PC-9 (cell line): Measurements from ENCODE around the gene SLITRK5. TPM values are rescaled to one million over a fixed set of nuclear protein-coding genes. Genes with fewer than 3 reads are reported as not detected.

Source experiments
- BruUV-seq: library from RNA; stranded (reverse); fragments of 400-500 nt; replicated peaks from 2 replicates; lab custom pipeline; 2021; lab: Mats Ljungman, UMichigan
- CTCF ChIA-PET: fragments of 300-600 bp; sonication (Branson Sonifier 250); formaldehyde crosslinking; loops from one replicate; lab custom pipeline; 2022; ENCODE audit warnings: antibody characterized with exemption; lab: Charles Lee
- POLR2A ChIA-PET: fragments of 300-600 bp; sonication (Branson Sonifier 250); formaldehyde crosslinking; loops from one replicate; lab custom pipeline; 2022; ENCODE audit warnings: antibody characterized with exemption; ENCODE audit not compliant: unreplicated experiment; lab: Charles Lee
- DNase-seq, 2 experiments: peaks; one replicate each; pipeline versions ENCODE4 v3.0.0 to v3.0.0-alpha.2; 2015 to 2022; ENCODE audit warnings: mixed read lengths in 1 of 2
- H2AFZ ChIP-seq: fragments of 200-600 bp; sonication (generic); 2 replicates; pipeline ENCODE4 v1.8.1; 2017; ENCODE audit warnings: antibody characterized with exemption
- H3F3A ChIP-seq: fragments of 200-600 bp; sonication (generic); 2 replicates; pipeline ENCODE4 v1.8.1; 2017; ENCODE audit warnings: antibody characterized with exemption, mild to moderate bottlenecking, low read depth; ENCODE audit not compliant: insufficient read depth
- H3K27ac ChIP-seq: fragments of 200-600 bp; sonication (generic); 2 replicates; pipeline ENCODE4 v1.6.1; 2016; ENCODE audit warnings: mixed run types
- H3K27me3 ChIP-seq: fragments of 200-600 bp; sonication (generic); 2 replicates; pipeline ENCODE4 v1.6.1; 2016; ENCODE audit warnings: low read depth, mixed run types; ENCODE audit not compliant: insufficient read depth
- H3K36me3 ChIP-seq: fragments of 200-600 bp; sonication (generic); 2 replicates; pipeline ENCODE4 v1.6.1; 2016; ENCODE audit warnings: low read depth, mixed run types
- H3K4me1 ChIP-seq: fragments of 200-600 bp; sonication (generic); replicated peaks from 2 replicates; pipeline ENCODE4 v1.6.1; 2016; ENCODE audit warnings: mixed run types; ENCODE audit not compliant: insufficient read depth
- H3K4me2 ChIP-seq: fragments of 200-600 bp; sonication (generic); 2 replicates; pipeline ENCODE4 v1.6.1; 2017; ENCODE audit warnings: mixed run types
- H3K4me3 ChIP-seq: fragments of 200-600 bp; sonication (generic); 2 replicates; pipeline ENCODE4 v1.6.1; 2016; ENCODE audit warnings: mixed run types
- H3K79me2 ChIP-seq: fragments of 200-600 bp; sonication (generic); 2 replicates; pipeline ENCODE4 v1.6.1; 2017; ENCODE audit warnings: low read depth, mixed run types
- H3K9me2 ChIP-seq: fragments of 200-600 bp; sonication (generic); 2 replicates; pipeline ENCODE4 v1.8.1; 2017; ENCODE audit warnings: mild to moderate bottlenecking; ENCODE audit not compliant: insufficient read depth
- H3K9me3 ChIP-seq: fragments of 200-600 bp; sonication (generic); 2 replicates; pipeline ENCODE4 v1.8.1; 2016; ENCODE audit warnings: low read depth; ENCODE audit not compliant: insufficient read depth
- H4K20me1 ChIP-seq: fragments of 200-600 bp; sonication (generic); 2 replicates; pipeline ENCODE4 v1.8.1; 2017; ENCODE audit not compliant: insufficient read depth
- CTCF ChIP-seq: fragments of 200-600 bp; sonication (generic); conservative IDR thresholded peaks from 2 replicates; pipeline ENCODE4 v1.6.1; 2017; ENCODE audit warnings: mixed run types, antibody characterized with exemption, mild to moderate bottlenecking, moderate library complexity
- EZH2 ChIP-seq: fragments of 200-600 bp; sonication (generic); IDR thresholded peaks from 2 replicates; pipeline ENCODE4 v1.8.0; 2017; ENCODE audit warnings: antibody characterized with exemption, low read depth
- intact Hi-C: fragments of 100-400 bp; cut with micrococcal nuclease; formaldehyde crosslinking; loops from one replicate; pipeline ENCODE4 v1.10.0; 2022; ENCODE audit not compliant: unreplicated experiment
- total RNA-seq: library from RNA; stranded (reverse); gene quantifications from 2 replicates; pipeline ENCODE4 v1.2.3, GENCODE V29; 2021

Gene SLITRK5
- total RNA-seq, 1 experiment from 2014 or later = 0.20 TPM

DNA sequence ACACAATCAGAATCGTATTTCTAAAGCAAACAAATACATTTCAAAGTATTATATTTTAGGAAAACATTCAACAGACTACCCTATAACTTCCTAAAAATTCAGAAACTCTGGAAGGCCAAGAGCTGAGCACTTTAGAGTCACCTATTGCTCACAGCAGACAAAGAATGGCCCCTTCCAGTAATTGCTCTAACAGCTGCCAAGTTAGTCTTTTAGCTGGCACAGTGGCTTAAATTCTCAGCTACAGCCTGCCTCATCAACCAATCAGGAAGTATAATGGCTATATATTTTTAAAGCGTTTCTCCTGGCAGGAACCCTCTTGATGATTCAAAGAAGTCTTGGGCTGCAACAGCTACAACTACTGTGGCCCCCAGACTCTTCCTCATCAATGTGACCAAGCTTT, 14.9 kb upstream of the SLITRK5 start:
- intact Hi-C loops = no loop called here
- ChIA-PET CTCF (no interaction called here), POLR2A (interaction anchor here (0.6 kb wide), 1 partner anchor 1992 kb away, joined by 3 read pairs; no protein-coding TSS in a partner anchor)
- no peak overlapping the region for H3K27ac ChIP-seq
- no peak for DNase-seq
- H3K9me3 ChIP-seq = no peaks in the 10 kb centered on the region
- H3K4me3 ChIP-seq = no peak overlapping the region
- H3K9me2 ChIP-seq = no peaks in the 10 kb centered on the region
- no TSS peak for BruUV-seq
- H2AFZ ChIP-seq = no peak overlapping the region
- H3K27me3 ChIP-seq = no peaks in the 10 kb centered on the region
- H4K20me1 ChIP-seq = no peaks in the 10 kb centered on the region
- H3K36me3 ChIP-seq = no peaks in the 10 kb centered on the region
- H3F3A ChIP-seq = no peaks in the 10 kb centered on the region
- H3K4me1 ChIP-seq = no peaks in the 10 kb centered on the region
- H3K4me2 ChIP-seq = no peak overlapping the region
- TF ChIP-seq CTCF (no peak), EZH2 (no peak)
- no peaks in the 10 kb centered on the region for H3K79me2 ChIP-seq

DNA sequence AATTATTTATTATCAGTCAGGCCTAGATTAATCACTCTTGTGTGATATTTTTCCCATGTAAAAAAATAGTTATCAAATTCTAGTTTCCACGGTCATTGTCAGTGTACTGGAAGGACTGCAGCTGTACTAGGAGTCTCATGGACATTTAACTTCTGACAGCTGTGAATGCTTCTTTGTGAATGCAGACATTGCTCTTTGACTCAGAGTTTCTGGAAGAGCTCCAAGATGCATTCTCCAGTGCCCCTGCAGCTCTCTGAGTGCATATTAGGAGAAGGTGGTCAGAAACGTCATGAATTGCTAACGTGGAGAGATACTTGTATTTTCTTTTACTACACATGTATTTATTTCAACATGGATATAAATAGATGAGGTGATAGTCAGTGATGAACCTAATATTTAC, 9.7 kb upstream of the SLITRK5 start:
- Histone ChIP-seq H3K4me2 (no peak overlapping the region), H3K79me2 (no peaks in the 10 kb centered on the region), H4K20me1 (no peaks in the 10 kb centered on the region), H3K27me3 (no peaks in the 10 kb centered on the region), H3K4me1 (no peaks in the 10 kb centered on the region), H3K9me3 (no peaks in the 10 kb centered on the region), H3K4me3 (no peak overlapping the region), H3K9me2 (no peaks in the 10 kb centered on the region), H2AFZ (no peak overlapping the region), H3K36me3 (no peaks in the 10 kb centered on the region), H3F3A (no peaks in the 10 kb centered on the region), H3K27ac (no peak overlapping the region)
- CTCF ChIA-PET = no interaction called here
- TF ChIP-seq EZH2 = no peak
- no peak for TF ChIP-seq CTCF
- no TSS peak for BruUV-seq
- intact Hi-C loops = loop anchor here (10.0 kb wide), 1 partner anchor 407 kb away; no protein-coding TSS in a partner anchor
- DNase-seq = no peak
- POLR2A ChIA-PET = interaction anchor here (0.6 kb wide), 1 partner anchor 558 kb away, joined by 5 read pairs; no protein-coding TSS in a partner anchor

GRCh38 chr13:87666831-87667230, 4.3 kb upstream of the SLITRK5 start:
- no peak for TF ChIP-seq EZH2
- no peak for TF ChIP-seq CTCF
- CTCF ChIA-PET = interaction anchor here (0.7 kb wide), 1 partner anchor 8 kb away, joined by 6 read pairs; no protein-coding TSS in a partner anchor
- H3K4me2 ChIP-seq = no peak overlapping the region
- intact Hi-C loops = loop anchor here (10.0 kb wide), 1 partner anchor 412 kb away; no protein-coding TSS in a partner anchor
- no peak overlapping the region for H2AFZ ChIP-seq
- H4K20me1 ChIP-seq = no peaks in the 10 kb centered on the region
- no peak for DNase-seq
- H3K9me2 ChIP-seq = no peaks in the 10 kb centered on the region
- H3K9me3 ChIP-seq = no peaks in the 10 kb centered on the region
- no peaks in the 10 kb centered on the region for H3F3A ChIP-seq
- 0 out of 2 replicates have a peak, but pooled peaks cover 4% of the 10 kb centered on the region for H3K4me1 ChIP-seq
- POLR2A ChIA-PET = no interaction called here
- H3K79me2 ChIP-seq = no peaks in the 10 kb centered on the region
- H3K4me3 ChIP-seq = no peak overlapping the region
- no TSS peak for BruUV-seq
- no peak overlapping the region for H3K27ac ChIP-seq
- no peaks in the 10 kb centered on the region for H3K36me3 ChIP-seq
- no peaks in the 10 kb centered on the region for H3K27me3 ChIP-seq
